RPMI8226 (cell line): ENCODE data around the gene EXOC4.
A peak's percentile ranks its signal among the peaks of the same experiment; 100 is the strongest.
"Not testable (repeated sequence)": the region's sequence is repeated elsewhere in the genome, so short reads cannot be mapped to it uniquely, and the experiment has no call there.

Source experiments
- DNase-seq: peaks from one replicate; pipeline ENCODE4 v3.0.0-alpha.2; 2015

The EXOC4 gene

GRCh38 chr7:133252858-133253518 lies at the start of gene EXOC4:
EXOC4 (plus strand) TSS chr7:133253078.
- peak; percentile 99 for DNase-seq

- DNase-seq: no peak
Observed at GRCh38 chr7:133203490-133203889, 49.4 kb upstream of the EXOC4 start.

DNA sequence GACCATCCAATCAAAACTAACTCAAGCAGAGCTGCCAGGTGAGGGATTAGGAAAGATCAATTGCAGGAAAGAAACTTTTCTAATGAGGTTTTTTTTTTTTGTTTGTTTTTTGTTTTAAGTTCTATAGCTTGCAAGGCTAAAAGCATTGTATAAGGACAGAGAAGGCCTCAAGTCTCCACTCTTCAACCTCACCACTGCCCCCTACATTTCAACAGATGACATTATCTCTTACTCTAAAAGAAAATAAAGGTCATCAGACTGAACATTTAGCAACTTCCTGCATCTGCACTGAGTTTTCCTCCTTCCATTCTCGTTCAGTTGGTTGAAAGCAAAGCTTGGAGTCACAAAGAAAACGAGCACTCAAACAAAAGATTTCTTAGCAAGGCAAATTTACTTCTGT lies 45.2 kb upstream of the EXOC4 start:
- DNase-seq: peak; percentile 18

GRCh38 chr7:133210817-133211216 lies 42.1 kb upstream of the EXOC4 start:
- not testable (repeated sequence) for DNase-seq

DNA sequence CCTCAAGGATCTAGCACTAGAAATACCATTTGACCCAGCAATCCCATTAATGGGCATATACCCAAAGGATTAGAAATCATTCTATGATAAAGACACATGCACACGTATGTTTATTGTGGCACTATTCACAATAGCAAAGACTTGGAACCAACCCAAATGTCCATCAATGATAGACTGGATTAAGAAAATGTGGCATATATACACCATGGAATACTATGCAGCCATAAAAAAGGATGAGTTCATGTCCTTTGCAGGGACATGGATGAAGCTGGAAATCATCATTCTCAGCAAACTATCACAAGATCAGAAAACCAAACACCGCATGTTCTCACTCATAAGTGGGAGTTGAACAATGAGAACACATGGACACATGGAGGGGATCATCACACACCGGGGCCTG lies 39.1 kb upstream of the EXOC4 start:
- not testable (repeated sequence) for DNase-seq

- DNase-seq: no peak
Observed at GRCh38 chr7:133217773-133218172, 35.1 kb upstream of the EXOC4 start.

GRCh38 chr7:133230591-133231194 lies 22.2 kb upstream of the EXOC4 start:
- DNase-seq: peak; percentile 67

DNA sequence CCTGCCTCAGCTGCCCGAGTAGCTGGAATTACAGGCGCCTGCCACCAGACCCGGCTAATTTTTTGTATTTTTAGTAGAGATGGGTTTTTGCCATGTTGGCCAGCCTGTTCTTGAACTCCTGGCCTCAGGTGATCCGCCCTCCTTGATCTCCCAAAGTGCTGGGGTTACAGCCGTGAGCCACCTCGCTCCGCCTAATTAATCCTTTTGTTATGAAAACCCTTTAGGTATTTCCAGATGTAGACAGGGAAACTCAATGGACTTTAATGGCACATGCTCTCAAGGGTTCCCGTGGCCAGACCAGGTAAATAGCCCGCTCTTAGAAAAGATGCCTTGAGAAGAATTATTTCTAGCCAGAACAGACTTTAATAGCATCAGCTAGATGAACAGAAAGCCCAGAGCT lies 19.7 kb upstream of the EXOC4 start:
- DNase-seq: no peak

GRCh38 chr7:133234961-133235875 lies 17.7 kb upstream of the EXOC4 start:
- DNase-seq: no peak

- DNase-seq: no peak
Observed at GRCh38 chr7:133237545-133237944, 15.3 kb upstream of the EXOC4 start.

DNA sequence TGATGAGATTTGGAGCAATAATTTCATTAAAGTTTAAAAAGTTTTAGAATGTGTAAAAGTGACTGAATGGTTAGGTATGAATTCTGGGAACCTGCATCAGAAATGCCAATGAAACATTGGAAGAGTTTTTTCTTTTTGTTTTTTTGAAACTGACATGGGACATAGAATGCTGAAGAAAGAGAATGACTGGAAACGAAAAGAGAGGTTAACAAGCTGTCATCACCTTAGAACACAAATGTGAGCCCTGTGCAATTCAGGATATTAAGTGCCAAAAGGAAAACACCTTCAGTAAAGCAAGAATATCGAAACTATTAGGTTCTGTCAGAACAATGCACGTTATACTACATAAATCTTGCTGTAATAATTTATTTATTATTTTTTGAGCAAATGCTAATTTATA lies 12.6 kb upstream of the EXOC4 start:
- no peak for DNase-seq

GRCh38 chr7:133246558-133246957 lies 6.3 kb upstream of the EXOC4 start:
- DNase-seq: no peak

- DNase-seq: no peak
Observed at GRCh38 chr7:133248901-133249300, 4.0 kb upstream of the EXOC4 start.

DNA sequence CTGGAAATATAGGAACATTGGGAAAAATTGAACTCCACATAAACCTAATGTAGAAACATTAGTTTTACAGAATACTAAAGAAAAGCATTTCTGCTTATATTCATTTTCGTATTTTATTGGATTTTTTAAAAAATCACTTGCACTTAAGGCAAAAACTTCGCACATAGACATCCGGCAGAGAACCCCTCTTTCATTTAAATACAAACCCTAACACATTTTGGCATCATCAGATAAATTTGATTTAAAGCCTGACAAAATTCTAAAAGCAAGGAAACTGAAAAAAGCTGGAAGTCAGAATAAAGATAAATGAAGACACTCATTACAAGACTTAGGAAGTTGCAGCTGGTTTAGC lies 396 bp upstream of the EXOC4 start:
- DNase-seq: no peak

DNA sequence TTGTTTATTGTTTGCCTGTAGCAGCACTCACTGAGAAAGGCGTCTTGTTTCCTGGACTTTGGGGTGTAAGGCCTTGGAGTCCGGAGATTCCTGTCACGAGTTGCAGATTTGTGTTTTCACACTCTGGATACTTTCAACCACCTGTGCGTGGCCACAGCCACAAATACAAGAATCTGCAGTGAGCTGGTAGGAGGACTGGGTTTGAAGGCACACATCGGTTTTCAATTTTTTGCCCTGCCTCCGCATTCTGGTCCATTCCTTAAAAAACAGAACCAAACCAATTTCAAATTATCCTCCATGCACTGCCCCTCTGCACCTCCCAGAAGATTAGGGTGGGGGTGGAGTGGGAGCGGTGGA lies 619 bp downstream of the EXOC4 start:
- DNase-seq: peak; percentile 55

DNA sequence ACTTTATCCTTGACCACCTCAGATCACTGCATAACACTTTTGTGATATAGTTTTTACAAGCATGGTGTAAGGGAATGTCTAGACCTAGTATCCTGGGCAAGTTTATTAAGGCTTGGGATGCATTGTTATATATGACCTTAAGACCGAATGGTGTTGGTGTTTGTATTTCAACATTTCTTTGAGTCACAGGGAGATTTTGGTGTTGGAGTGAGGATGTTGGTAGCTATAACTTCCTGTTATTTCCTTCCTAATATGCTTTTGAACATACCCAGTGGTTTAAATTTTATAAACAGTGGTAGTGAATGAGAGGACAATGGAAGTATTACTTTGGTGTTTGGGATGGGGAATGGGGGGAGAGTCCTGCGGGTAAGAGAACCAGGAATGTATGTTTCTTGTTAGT lies 2.6 kb downstream of the EXOC4 start:
- no peak for DNase-seq

DNA sequence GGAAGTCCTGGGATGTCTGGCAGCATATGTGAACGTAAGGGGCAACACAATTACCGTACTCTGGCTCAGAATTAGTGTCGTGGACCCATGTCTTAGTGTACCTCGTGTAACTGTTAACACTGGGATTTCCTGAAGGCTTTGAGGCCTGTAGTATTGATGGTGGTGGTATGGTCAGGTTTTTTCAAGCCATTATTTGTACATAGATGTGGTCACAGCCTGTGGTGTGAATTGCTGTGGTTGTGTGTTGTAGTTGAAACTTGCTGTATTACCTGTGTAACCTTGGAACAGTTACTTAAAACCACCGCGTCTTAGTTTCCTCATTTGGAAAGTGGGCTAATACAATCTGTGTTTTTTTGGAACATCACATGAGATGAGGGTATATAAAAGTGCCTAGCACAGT lies 5.3 kb downstream of the EXOC4 start:
- DNase-seq: no peak

GRCh38 chr7:133265821-133266220 lies 12.9 kb downstream of the EXOC4 start:
- no peak for DNase-seq

- no peak for DNase-seq
Observed at GRCh38 chr7:133268355-133268754, 15.5 kb downstream of the EXOC4 start.

GRCh38 chr7:133272336-133272735 lies 19.5 kb downstream of the EXOC4 start:
- DNase-seq: no peak

DNA sequence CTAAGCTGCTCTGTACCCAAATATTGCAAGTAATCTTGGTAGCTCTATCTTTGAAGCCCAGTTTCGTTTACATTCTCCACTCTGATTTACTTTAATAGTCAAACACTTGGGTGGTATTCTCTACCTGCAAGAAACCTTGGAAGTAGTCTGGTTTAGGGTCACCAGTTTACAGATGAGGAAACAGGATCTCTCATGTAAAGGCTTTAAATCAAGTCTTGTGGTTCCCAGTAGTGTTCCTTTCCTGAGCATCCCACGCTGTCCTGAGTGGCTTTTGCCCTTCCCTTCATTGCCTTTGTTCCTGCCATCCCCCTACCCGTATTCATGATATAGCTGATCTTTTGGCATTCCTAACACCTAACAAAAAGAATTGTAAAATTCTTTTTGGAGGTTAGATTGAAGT lies 20.3 kb downstream of the EXOC4 start:
- DNase-seq: no peak

- DNase-seq: no peak
Observed at GRCh38 chr7:133274265-133274664, 21.4 kb downstream of the EXOC4 start.

DNA sequence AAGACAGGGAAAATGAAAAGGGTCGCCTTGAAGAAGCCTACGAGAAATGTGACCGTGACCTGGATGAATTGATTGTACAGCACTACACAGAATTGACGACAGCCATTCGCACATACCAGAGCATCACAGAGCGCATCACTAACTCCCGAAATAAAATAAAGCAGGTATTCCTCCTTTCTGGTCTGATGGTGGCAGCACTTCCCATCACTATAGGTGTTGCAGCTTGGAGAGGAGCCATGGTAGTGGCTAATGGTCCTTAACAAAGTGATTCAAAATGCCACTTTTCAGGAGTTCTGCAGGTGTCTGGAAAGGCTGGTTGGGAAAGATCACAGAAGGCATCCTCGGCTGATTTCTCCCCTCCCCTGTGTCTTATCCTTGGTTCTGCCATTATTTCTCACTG lies 22.1 kb downstream of the EXOC4 start:
- DNase-seq: no peak

DNA sequence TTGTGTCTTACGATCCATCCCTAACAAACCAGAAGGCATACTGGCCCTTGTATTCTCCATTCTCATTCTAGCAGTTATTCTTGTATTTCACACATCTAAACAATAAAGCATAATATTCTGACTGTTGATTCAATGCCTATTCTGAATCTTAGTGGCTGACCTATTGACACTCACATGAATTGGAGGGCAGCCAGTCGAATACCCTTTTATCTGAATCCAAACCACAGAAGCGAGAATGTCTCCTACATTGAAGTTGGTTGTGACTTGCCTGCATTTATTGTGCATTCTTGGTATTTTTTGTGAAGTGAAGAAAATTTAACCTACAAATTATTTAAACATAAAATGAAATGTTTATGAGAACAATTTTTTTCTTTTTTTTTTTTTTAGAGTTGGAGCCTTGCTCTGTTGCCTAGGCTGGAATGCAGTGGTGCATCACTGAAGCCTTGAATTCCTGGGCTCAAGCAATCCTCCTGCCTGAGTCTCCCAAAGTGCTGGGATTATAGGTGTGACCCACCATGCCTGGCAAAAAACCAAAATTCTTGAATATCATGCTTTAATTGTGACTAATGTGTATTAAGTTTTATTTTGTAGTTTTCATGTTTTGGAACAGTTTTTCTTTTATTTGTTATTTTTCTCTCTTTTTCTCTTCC lies 22.7 kb downstream of the EXOC4 start:
- no peak for DNase-seq
